HG03103 (cell line): ENCODE measurements around the gene IL17A.

Source experiments
- ATAC-seq: cut with Tn5 transposase; IDR thresholded peaks from one replicate; pipeline ENCODE4 v1.9.1; 2021; ENCODE audit warnings: low read depth; ENCODE audit not compliant: unreplicated experiment

The IL17A gene

DNA sequence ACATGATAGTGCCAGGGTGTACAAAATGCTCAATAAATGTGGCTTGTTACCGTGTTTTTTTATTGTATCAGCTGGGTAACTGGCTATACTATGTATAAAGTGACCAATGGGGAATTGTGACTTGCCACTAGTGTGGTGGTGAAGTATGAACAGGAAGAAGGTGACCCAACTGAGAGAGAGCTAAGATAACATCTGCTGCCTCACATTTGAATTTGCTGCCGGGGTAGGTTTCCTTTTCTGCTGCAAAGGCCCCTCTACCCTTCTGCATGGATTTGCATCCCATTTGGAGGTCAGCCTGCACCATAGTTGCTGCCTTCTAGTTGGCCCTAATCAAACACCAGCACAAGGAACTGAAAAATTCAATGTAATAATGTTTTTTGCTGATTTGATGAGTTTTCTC is 24.1 kb downstream of the IL17A start:
- ATAC-seq, result peak; percentile 82

- no peak for ATAC-seq
Observed at GRCh38 chr6:52213127-52213526, 27.0 kb downstream of the IL17A start.

GRCh38 chr6:52215787-52216186 is 29.6 kb downstream of the IL17A start:
- ATAC-seq, result no peak

- ATAC-seq, result no peak
Observed at GRCh38 chr6:52216932-52217575, 30.9 kb downstream of the IL17A start.

DNA sequence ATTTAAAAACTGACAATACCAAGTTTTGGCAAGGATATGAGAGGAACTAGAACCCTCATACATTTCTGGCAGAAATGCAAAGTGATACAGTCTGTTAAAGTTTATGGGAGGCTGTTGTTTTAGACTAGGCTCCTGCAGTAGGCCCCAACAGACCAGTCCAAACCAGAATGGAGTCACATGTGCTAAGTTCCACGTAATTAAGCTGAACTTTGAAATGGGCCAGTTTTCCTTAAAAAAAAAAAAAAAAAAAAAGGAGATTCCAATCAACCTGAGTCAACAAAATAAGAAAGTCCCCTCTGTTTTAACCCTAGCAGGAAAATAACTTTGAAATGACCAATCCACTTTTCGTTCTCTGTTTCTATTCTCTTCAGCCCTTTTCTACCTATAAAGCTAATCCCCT is 31.6 kb downstream of the IL17A start:
- no peak for ATAC-seq

- ATAC-seq, result peak; percentile 64
Observed at GRCh38 chr6:52221302-52221701, 35.1 kb downstream of the IL17A start.

DNA sequence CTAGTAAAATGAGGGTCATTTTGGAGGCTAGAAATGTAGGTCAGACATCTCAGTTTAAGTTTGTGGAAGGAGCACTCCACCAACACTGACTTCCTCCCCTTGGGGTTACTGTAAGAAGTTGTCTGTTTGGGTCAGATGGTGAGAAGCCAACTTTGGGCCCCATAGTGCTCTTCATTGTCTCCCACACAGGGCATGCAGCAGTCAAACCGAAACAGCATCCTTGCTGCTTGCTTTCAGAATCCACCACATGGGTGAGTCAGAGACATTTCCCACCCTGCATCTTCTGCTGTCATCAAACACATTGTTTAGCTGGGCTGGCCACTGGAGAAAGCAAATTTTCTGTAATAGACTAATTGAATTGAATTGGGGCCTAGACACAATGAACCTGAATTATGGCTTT is 41.3 kb downstream of the IL17A start:
- peak; percentile 100 for ATAC-seq

- ATAC-seq, result no peak
Observed at GRCh38 chr6:52230685-52231084, 44.5 kb downstream of the IL17A start.

DNA sequence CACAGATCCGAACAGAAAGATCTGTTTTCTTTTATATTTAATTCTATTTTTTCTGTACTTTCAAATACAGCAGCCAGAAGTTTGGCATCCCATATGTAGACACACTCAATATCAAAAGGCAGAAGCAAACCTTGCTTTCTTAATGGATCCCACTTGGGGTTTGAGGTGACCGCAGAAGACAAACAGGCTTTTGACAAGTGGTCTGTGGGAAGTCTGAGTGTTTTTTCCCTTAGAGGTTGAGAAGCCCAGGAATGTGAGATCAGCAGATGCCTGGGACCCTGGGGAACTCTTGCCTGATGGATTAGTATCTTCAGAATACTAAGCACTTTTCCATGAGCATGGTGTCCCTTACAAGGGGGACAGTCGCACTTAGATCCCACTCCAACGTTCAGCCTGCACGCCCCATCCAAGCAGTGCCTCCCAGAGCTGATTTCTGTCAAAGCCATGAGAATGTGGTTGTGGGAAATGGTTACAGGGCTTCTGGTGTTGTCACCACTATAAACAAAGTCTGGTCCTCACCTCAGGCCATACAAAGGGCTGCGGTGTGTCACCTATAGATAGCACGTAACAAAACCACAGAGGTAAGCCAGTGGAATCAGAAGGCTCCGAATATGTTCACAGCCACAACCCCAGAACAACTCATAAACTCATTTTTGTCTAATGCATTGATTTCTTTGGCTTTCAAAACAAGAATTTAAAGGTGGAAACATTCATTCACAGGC is 45.4 kb downstream of the IL17A start:
- no peak for ATAC-seq

DNA sequence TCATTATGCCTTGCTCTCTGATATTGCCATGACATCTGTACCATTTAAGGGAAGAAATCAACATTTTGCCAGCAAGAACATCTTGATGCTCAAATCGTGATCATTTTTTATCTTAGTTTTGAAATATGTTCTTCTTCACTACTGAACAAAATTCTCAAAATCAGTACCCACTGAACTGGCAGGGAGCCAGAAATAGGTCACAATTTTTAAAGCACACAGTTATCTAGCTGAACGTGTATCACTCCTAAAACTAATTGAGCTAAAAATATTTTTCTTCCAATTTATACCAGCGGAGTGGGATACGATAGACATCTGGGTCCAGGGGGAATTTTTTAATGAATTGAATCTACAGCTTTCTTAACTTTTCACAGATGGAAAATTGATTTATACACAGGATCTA is 46.8 kb downstream of the IL17A start:
- ATAC-seq, result no peak

DNA sequence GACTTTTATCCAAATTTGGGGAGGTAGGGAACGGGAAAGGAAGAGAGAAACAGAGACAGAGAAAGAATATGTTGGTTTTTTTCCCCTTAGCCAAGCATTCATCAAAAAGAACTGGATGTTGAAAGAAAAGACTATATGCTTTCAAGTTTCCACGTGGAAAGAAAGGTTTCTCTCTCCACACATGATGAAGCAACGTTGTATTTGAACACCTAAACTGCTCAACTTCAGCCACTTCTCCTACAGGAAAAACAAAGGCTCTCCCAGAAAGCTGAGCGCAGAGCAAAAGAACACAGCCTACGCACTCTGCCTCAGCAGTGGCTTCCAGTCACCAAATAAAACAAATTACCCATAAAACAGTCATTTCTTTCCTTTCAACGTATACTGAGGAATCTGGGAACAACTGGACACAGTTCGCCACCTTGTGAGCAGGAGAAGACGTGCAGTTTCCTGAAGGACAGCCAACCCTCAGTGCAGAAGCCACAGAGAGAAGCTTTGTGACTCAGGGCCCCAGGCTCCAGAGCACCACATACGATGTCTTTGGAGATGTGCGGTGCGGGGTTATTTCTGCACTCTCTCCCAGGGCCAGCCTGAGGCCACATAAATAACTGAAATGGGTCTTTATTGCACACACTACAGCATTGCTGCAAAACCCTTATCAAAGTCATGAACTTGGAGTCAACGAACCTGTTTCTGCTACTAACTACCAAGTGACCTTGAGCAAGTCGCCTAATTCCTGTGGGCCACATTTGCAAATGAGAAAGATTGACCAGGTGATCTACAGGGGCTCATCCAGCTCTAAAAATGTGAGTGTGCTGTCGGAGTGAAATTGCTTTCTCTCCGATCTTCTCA is 48.0 kb downstream of the IL17A start:
- peak; percentile 85 for ATAC-seq
